ENCODE results near the gene NKTR. TPM values are rescaled to one million over a fixed set of nuclear protein-coding genes. Genes with fewer than 3 reads are reported as not detected.

The NKTR gene
- total RNA-seq, 2 donors from 2014 or later, result 101 to 116 TPM

- no peaks in the 10 kb centered on the region for H3K36me3 Mint-ChIP-seq (ENCODE audit: low read depth)
- TF ChIP-seq CTCF (conservative IDR thresholded peaks at IDR 0.05), result no peak
- H3K27ac ChIP-seq (ENCODE audit: low read depth, low read length), result no peak overlapping the region
- H3K27me3 Mint-ChIP-seq (ENCODE audit: insufficient read depth), result no peaks in the 10 kb centered on the region
- no peaks in the 10 kb centered on the region for H3K9me3 Mint-ChIP-seq
- H3K9me3 ChIP-seq (ENCODE audit: control insufficient read depth, low read length), result no peaks in the 10 kb centered on the region
- DNase-seq, result no peak
- H3K4me1 ChIP-seq (ENCODE audit: control insufficient read depth, insufficient read depth, low read length), result peaks cover 10% of the 10 kb centered on the region
- peak overlapping the region; percentile 75 for H3K4me3 ChIP-seq (ENCODE audit: low read length)
- no peaks in the 10 kb centered on the region for H3K36me3 ChIP-seq (ENCODE audit: control insufficient read depth, insufficient read depth, low read length)
- WGBS, 2 experiments (ENCODE audit: insufficient coverage in 1 of 2, insufficient read length in 1 of 2), result 33 to 78% methylated on average over 1 to 4 of the region's 4 CpGs
- H3K27me3 ChIP-seq (ENCODE audit: control insufficient read depth, insufficient read depth, low read length, poor library complexity, severe bottlenecking), result no peaks in the 10 kb centered on the region
- H3K9ac ChIP-seq (ENCODE audit: extremely low read depth, low read length, poor library complexity, severe bottlenecking), result peak overlapping the region; percentile 67
- H3K4me1 Mint-ChIP-seq, result peaks cover 26% of the 10 kb centered on the region
- peak overlapping the region; percentile 76 for H3K4me3 Mint-ChIP-seq
- H3K27ac Mint-ChIP-seq, result no peak overlapping the region
These were observed 54.9 kb downstream of the NKTR start for GRCh38 chr3:42655331-42655888.

GRCh38 chr3:42655980-42656679, 55.6 kb downstream of the NKTR start:
- H3K36me3 ChIP-seq (ENCODE audit: control insufficient read depth, insufficient read depth, low read length), result no peaks in the 10 kb centered on the region
- H3K27ac ChIP-seq (ENCODE audit: low read depth, low read length), result no peak overlapping the region
- no peak overlapping the region for H3K9ac ChIP-seq (ENCODE audit: extremely low read depth, low read length, poor library complexity, severe bottlenecking)
- Mint-ChIP-seq H3K9me3 (no peaks in the 10 kb centered on the region), H3K4me1 (peaks cover 28% of the 10 kb centered on the region), H3K36me3 (ENCODE audit: low read depth) (no peaks in the 10 kb centered on the region), H3K27me3 (ENCODE audit: insufficient read depth) (no peaks in the 10 kb centered on the region), H3K27ac (no peak overlapping the region), H3K4me3 (no peak overlapping the region)
- DNase-seq, result no peak
- WGBS, 2 experiments (ENCODE audit: insufficient coverage in 1 of 2, insufficient read length in 1 of 2), result 89 to 100% methylated on average over 1 to 6 of the region's 6 CpGs
- H3K4me1 ChIP-seq (ENCODE audit: control insufficient read depth, insufficient read depth, low read length), result peaks cover 10% of the 10 kb centered on the region
- H3K27me3 ChIP-seq (ENCODE audit: control insufficient read depth, insufficient read depth, low read length, poor library complexity, severe bottlenecking), result no peaks in the 10 kb centered on the region
- no peak overlapping the region for H3K4me3 ChIP-seq (ENCODE audit: low read length)
- TF ChIP-seq CTCF (conservative IDR thresholded peaks at IDR 0.05), result no peak
- H3K9me3 ChIP-seq (ENCODE audit: control insufficient read depth, low read length), result no peaks in the 10 kb centered on the region

DNA sequence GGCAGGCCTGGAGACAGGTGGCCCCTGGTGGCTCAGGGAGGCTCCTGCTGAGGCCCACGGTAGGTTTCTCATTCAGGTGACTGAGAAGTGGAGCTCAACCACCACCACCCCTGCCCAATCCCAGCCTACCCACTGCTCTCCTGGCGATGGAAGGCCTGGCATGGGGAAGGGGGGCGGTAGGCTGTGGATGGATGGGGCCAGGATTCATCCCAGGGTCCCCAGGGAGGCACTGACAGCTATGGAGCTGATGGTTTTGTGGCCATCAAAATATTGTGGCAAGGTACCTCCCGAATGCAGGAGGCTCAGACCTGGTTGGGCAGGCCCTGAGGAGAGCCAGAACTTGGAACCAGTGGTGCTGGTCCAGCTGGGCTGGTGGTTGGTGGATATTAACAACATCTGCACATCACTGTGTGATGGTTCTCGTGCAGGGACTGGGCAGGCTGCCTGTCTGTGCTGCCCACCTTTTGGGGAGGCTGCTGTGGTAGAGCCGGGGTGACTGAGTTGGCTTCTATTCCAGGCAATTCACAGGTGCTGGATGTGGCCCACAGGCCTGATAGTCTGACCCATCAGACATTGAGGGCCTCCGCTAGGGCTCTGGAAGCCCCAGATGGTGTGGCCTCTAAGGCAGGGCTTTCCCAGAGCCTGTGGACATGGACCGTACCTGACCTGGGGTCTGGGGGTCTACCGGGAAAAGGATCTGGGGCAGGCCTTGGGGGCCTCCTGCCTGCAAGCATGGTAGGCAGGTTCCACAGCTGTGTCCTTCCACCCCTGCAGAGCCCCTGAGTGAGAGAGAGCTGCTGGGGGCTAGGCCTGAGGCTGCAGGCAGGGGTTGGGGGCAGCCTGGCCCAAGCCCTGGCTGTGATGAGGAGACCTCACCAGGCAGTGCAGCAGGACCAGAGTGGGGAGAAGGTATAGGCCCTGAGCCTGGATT, 56.5 kb downstream of the NKTR start:
- no peak for DNase-seq
- H3K9ac ChIP-seq (ENCODE audit: extremely low read depth, low read length, poor library complexity, severe bottlenecking), result no peak overlapping the region

More for the DNA sequence above, 56.5 kb downstream of the NKTR start:
- Mint-ChIP-seq H3K27ac (no peak overlapping the region), H3K36me3 (ENCODE audit: low read depth) (no peaks in the 10 kb centered on the region), H3K9me3 (no peaks in the 10 kb centered on the region), H3K27me3 (ENCODE audit: insufficient read depth) (no peaks in the 10 kb centered on the region), H3K4me3 (no peak overlapping the region), H3K4me1 (peaks cover 20% of the 10 kb centered on the region)
- no peak for TF ChIP-seq CTCF (conservative IDR thresholded peaks at IDR 0.05)
- 94 to 95% methylated on average over 5 to 9 of the region's 9 CpGs for WGBS, 2 experiments (ENCODE audit: insufficient coverage in 1 of 2, insufficient read length in 1 of 2)
- Histone ChIP-seq H3K36me3 (ENCODE audit: control insufficient read depth, insufficient read depth, low read length) (no peaks in the 10 kb centered on the region), H3K4me3 (ENCODE audit: low read length) (no peak overlapping the region), H3K9me3 (ENCODE audit: control insufficient read depth, low read length) (no peaks in the 10 kb centered on the region), H3K27ac (ENCODE audit: low read depth, low read length) (no peak overlapping the region), H3K4me1 (ENCODE audit: control insufficient read depth, insufficient read depth, low read length) (peaks cover 10% of the 10 kb centered on the region), H3K27me3 (ENCODE audit: control insufficient read depth, insufficient read depth, low read length, poor library complexity, severe bottlenecking) (no peaks in the 10 kb centered on the region)
